Measurements from ENCODE around the gene MAGEA1.
"Not testable (repeated sequence)": the region's sequence is repeated elsewhere in the genome, so short reads cannot be mapped to it uniquely, and the experiment has no call there.

The MAGEA1 gene, protein sequence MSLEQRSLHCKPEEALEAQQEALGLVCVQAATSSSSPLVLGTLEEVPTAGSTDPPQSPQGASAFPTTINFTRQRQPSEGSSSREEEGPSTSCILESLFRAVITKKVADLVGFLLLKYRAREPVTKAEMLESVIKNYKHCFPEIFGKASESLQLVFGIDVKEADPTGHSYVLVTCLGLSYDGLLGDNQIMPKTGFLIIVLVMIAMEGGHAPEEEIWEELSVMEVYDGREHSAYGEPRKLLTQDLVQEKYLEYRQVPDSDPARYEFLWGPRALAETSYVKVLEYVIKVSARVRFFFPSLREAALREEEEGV

DNA sequence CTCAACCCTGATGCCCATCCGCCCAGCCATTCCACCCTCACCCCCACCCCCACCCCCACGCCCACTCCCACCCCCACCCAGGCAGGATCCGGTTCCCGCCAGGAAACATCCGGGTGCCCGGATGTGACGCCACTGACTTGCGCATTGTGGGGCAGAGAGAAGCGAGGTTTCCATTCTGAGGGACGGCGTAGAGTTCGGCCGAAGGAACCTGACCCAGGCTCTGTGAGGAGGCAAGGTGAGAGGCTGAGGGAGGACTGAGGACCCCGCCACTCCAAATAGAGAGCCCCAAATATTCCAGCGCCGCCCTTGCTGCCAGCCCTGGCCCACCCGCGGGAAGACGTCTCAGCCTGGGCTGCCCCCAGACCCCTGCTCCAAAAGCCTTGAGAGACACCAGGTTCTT, at the start of gene MAGEA1:
MAGEA1 (plus strand) TSS at position 154 of the 400 bp plus-strand sequence. CDS start 3,106 bp downstream, outside the sequence.
- no peak for DNase-seq
- no peaks in the 10 kb centered on the region for H3K36me3 Mint-ChIP-seq (ENCODE audit: low read depth)
- H3K27ac Mint-ChIP-seq = no peak within 1 kb of the TSS
- H3K27me3 Mint-ChIP-seq = peaks cover 28% of the 10 kb centered on the region
- no peaks in the 10 kb centered on the region for H3K4me1 Mint-ChIP-seq (ENCODE audit: low read depth)
- no peak within 1 kb of the TSS for H3K4me3 Mint-ChIP-seq
- H3K9me3 Mint-ChIP-seq = no peaks in the 10 kb centered on the region

DNA sequence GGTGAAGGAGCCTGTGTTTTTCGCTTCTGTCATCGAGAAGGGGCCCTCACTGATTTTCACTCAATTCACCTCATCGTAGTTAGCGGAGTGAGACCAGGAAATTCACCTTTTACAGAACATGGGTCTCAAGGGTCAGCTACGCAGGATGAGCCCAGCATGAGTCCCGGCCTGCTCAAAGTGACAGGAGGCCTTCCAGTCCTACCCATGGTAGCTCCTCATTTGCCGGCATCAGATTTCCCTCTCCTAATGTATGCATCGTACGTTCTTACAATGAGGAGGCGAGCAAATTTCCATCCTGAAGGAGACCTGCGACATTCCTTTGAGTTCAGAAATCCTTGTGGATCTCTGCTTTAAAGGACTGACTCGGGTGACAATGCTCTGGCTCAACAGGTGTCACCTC, 46.2 kb upstream of the MAGEA1 start:
- not testable (repeated sequence) for H3K4me1 Mint-ChIP-seq (ENCODE audit: low read depth); H3K9me3 Mint-ChIP-seq; H3K27me3 Mint-ChIP-seq; H3K4me3 Mint-ChIP-seq; H3K36me3 Mint-ChIP-seq (ENCODE audit: low read depth); H3K27ac Mint-ChIP-seq; DNase-seq

DNA sequence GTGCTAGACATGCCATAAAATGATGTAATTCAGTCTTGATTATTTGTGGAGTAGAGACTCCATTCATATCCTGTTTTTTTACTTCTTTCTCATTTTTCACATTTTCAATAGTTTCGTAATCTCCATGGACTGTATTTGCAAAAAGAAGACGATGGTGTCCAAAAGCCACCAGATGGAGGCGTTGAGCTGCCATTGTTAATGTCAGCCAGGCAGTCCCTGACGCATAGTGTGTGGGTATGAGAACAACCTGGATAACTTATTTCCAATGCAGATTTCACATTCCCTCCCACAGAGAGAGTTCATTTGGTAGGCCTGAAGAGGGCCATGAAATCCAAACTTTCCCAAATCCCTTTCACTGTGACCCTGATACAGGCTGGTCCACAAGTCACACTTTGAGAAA, 40.0 kb upstream of the MAGEA1 start:
- not testable (repeated sequence) for H3K9me3 Mint-ChIP-seq

DNA sequence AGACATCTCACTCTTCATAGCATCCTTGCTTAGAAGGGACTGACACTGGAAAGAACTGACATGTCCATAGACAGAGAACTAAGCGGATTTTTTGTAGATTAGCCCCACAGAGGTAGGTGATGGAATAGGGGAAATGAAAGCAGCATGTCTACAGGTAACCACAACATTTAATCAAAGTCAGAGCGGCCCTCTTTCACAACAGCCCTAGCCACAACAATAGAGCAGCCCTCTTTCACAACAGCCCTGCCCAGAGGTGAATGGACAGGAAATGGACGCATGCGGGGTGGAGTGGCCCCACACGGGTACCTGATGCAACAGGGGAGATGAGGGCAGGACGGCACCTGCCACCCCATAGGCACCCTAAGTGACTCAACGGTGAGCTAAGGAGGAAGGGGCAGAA, 32.8 kb upstream of the MAGEA1 start:
- not testable (repeated sequence) for H3K4me3 Mint-ChIP-seq; H3K27ac Mint-ChIP-seq; H3K4me1 Mint-ChIP-seq (ENCODE audit: low read depth); DNase-seq; H3K9me3 Mint-ChIP-seq; H3K36me3 Mint-ChIP-seq (ENCODE audit: low read depth); H3K27me3 Mint-ChIP-seq

More for the DNA sequence above, 40.0 kb upstream of the MAGEA1 start:
- H3K27me3 Mint-ChIP-seq; H3K36me3 Mint-ChIP-seq (ENCODE audit: low read depth); DNase-seq; H3K27ac Mint-ChIP-seq; H3K4me1 Mint-ChIP-seq (ENCODE audit: low read depth); H3K4me3 Mint-ChIP-seq: not testable (repeated sequence)

DNA sequence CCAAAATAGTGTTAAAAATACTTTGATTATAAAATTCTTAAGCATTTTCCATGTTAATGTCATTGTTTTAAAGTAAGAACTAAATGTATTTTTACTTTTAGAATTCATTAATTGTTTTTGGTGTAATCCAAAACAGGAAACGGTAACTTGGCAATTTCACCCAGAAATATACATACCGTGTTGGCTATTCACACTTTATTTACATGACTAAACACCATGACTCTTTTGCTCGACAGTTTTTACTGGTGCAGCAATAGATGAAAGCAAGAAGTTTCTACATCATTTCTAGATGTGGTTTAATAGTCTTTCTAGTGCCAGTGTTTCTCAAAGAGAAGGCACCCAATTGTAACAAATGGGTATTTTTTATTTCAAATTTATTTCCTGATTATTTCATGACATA, 25.6 kb upstream of the MAGEA1 start:
- H3K9me3 Mint-ChIP-seq = no peaks in the 10 kb centered on the region
- no peaks in the 10 kb centered on the region for H3K4me1 Mint-ChIP-seq (ENCODE audit: low read depth)
- H3K27ac Mint-ChIP-seq = no peak overlapping the region
- DNase-seq = no peak
- peaks cover 21% of the 10 kb centered on the region for H3K27me3 Mint-ChIP-seq
- H3K36me3 Mint-ChIP-seq (ENCODE audit: low read depth) = no peaks in the 10 kb centered on the region
- H3K4me3 Mint-ChIP-seq = no peak overlapping the region

DNA sequence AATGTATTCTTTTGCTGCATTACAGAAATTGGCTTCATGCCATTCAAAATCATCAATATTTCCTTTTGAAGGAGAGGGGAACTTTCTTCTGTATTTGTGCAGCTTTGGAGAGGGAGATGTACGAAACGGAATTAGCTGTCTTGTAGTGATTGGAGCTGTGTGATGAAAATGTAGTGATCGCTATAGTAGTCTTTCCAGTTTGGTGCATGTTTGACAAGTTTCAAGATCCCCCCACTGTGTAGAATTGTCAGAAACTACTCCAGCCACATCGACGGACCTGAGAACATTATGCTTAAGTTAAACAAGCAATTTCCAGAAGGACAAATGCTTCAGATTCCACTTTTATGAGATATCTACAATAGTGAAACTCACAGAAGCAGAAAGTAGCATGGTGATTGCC, 21.6 kb upstream of the MAGEA1 start:
- Mint-ChIP-seq H3K36me3 (ENCODE audit: low read depth) (no peaks in the 10 kb centered on the region), H3K4me1 (ENCODE audit: low read depth) (no peaks in the 10 kb centered on the region), H3K27ac (no peak overlapping the region), H3K4me3 (no peak overlapping the region), H3K27me3 (peaks cover 36% of the 10 kb centered on the region), H3K9me3 (no peaks in the 10 kb centered on the region)
- no peak for DNase-seq

DNA sequence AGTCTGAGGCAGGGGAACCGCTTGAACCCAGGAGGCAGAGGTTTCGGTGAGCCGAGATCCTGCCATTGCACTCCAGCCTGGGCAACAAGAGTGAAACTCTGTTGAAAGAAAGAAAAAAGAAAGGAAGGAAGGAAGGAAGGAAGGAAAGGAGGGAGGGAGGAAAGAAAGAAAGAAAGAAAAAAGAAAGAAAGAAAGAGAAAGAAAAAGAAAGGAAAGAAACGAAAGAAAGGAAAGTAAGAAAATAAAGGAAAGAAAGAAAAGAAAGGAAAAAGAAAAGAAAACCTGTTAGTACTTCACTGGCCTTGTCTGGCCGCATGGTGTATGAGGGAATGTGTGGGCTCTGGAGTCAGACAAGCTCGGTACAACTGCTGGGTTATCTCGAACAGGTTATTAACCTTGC, 20.8 kb upstream of the MAGEA1 start:
- Mint-ChIP-seq H3K27me3 (peaks cover 37% of the 10 kb centered on the region), H3K27ac (no peak overlapping the region), H3K36me3 (ENCODE audit: low read depth) (no peaks in the 10 kb centered on the region), H3K4me1 (ENCODE audit: low read depth) (no peaks in the 10 kb centered on the region), H3K4me3 (no peak overlapping the region), H3K9me3 (no peaks in the 10 kb centered on the region)
- DNase-seq = no peak

DNA sequence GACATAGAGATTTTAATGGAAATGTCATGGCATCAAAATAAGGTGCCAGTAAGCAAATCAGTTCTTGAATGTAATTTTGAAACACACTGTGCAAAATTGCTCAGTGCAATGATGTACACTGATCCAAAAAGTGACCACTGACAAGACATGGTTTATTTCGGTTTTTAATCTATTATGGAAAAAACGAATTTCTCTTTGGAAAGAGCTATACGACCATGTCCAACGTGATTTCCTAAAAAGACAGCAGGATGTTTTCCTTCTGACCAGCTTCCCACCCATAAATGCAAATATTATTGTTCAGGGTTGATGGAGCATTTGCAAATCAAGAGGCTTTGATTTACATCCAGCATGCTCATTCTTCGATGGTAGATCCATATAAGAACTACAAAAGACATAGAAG, 17.1 kb upstream of the MAGEA1 start:
- H3K4me3 Mint-ChIP-seq = no peak overlapping the region
- no peaks in the 10 kb centered on the region for H3K36me3 Mint-ChIP-seq (ENCODE audit: low read depth)
- H3K27me3 Mint-ChIP-seq = peaks cover 49% of the 10 kb centered on the region
- H3K9me3 Mint-ChIP-seq = no peaks in the 10 kb centered on the region
- DNase-seq = no peak
- no peak overlapping the region for H3K27ac Mint-ChIP-seq
- H3K4me1 Mint-ChIP-seq (ENCODE audit: low read depth) = no peaks in the 10 kb centered on the region

DNA sequence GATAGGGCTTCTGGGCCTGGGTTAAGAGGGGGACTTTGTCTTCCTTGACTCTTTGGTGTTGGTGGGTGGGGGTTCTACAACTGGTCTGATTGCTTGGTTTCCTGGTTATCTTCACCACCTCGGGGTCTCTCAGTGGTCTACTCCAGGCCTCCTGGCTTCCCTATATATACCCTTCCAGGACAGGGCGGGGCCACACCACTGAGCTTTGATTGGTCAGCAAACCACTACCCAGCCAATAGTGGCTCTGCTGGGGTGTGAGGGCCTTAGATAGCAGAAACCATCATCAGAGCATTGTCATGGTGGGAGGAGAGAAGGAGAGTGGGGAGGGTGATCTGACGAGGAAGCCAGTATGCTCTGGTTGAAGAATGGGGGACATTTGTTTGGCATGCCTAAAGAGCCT, 14.4 kb upstream of the MAGEA1 start:
- no peak for DNase-seq
- Mint-ChIP-seq H3K4me3 (no peak overlapping the region), H3K4me1 (ENCODE audit: low read depth) (no peaks in the 10 kb centered on the region), H3K27me3 (peaks cover 46% of the 10 kb centered on the region), H3K36me3 (ENCODE audit: low read depth) (no peaks in the 10 kb centered on the region), H3K27ac (no peak overlapping the region), H3K9me3 (no peaks in the 10 kb centered on the region)

DNA sequence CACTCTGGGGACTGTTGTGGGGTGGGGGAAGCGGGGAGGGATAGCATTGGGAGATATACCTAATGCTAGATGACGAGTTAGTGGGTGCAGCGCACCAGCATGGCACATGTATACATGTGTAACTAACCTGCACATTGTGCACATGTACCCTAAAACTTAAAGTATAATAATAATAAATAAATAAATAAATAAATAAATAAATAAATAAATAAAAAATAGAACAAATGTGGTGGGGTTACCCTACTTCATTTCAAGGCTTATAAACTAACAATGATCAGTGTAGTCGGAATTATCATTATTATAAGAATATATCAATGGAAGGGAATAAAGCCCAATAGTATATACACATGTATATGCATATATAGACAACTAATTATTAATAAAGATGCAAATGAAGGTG, 10.7 kb upstream of the MAGEA1 start:
- peaks cover 56% of the 10 kb centered on the region for H3K27me3 Mint-ChIP-seq
- H3K27ac Mint-ChIP-seq = not testable (repeated sequence)

DNA sequence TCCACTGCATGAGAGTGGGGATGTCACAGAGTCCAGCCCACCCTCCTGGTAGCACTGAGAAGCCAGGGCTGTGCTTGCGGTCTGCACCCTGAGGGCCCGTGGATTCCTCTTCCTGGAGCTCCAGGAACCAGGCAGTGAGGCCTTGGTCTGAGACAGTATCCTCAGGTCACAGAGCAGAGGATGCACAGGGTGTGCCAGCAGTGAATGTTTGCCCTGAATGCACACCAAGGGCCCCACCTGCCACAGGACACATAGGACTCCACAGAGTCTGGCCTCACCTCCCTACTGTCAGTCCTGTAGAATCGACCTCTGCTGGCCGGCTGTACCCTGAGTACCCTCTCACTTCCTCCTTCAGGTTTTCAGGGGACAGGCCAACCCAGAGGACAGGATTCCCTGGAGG, 2.7 kb downstream of the MAGEA1 start:
- no peak overlapping the region for H3K4me3 Mint-ChIP-seq
- DNase-seq = no peak
- no peaks in the 10 kb centered on the region for H3K36me3 Mint-ChIP-seq (ENCODE audit: low read depth)
- H3K4me1 Mint-ChIP-seq (ENCODE audit: low read depth) = no peaks in the 10 kb centered on the region
- H3K9me3 Mint-ChIP-seq = no peaks in the 10 kb centered on the region
- peaks cover 40% of the 10 kb centered on the region for H3K27me3 Mint-ChIP-seq
- no peak overlapping the region for H3K27ac Mint-ChIP-seq

More for the DNA sequence above, 10.7 kb upstream of the MAGEA1 start:
- H3K36me3 Mint-ChIP-seq (ENCODE audit: low read depth); H3K4me3 Mint-ChIP-seq; H3K4me1 Mint-ChIP-seq (ENCODE audit: low read depth); DNase-seq; H3K9me3 Mint-ChIP-seq: not testable (repeated sequence)

DNA sequence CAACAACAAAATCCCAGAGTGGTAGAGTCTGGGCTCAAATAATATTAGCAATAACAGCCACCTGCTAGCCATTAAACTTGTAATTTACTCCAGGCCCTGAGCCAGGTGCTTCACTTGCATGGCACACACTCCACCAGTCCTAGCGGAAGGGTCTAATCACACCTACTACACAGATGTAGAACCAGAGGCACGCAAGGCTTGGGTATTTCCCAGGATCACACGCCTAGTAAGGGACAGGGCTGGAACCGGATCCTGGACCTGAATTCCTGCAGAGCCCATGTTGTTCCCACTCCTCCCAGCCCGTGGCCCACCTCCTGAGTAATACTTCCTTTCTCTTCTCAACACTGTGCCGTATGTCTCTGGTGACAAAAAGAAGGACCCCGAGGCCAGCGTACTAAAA, 5.7 kb downstream of the MAGEA1 start:
- Mint-ChIP-seq H3K27ac (no peak overlapping the region), H3K4me3 (no peak overlapping the region), H3K36me3 (ENCODE audit: low read depth) (no peaks in the 10 kb centered on the region), H3K9me3 (no peaks in the 10 kb centered on the region), H3K4me1 (ENCODE audit: low read depth) (no peaks in the 10 kb centered on the region), H3K27me3 (peaks cover 55% of the 10 kb centered on the region)
- no peak for DNase-seq

DNA sequence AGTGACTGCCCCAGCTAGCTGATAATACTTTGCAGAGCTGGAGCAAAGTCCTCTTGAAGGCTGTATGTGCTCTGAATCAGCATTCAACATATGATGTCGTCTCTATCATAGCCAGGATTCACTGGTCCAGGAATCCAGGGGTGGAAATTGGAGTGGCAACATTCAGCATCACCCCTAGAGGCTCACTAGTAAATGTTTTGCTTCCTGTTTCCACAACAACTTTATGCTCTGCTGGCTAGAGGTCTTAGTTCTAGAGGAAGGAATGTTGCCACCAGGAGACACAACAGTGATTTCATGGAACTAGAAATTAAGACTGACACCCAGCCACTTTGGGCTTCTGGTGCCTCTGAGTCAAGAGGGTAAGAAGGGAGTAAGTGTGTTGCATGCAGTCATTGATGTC, 11.3 kb downstream of the MAGEA1 start:
- H3K36me3 Mint-ChIP-seq (ENCODE audit: low read depth) = no peaks in the 10 kb centered on the region
- no peak for DNase-seq
- peaks cover 58% of the 10 kb centered on the region for H3K27me3 Mint-ChIP-seq
- no peak overlapping the region for H3K4me3 Mint-ChIP-seq
- H3K27ac Mint-ChIP-seq = no peak overlapping the region
- no peaks in the 10 kb centered on the region for H3K4me1 Mint-ChIP-seq (ENCODE audit: low read depth)
- H3K9me3 Mint-ChIP-seq = no peaks in the 10 kb centered on the region

DNA sequence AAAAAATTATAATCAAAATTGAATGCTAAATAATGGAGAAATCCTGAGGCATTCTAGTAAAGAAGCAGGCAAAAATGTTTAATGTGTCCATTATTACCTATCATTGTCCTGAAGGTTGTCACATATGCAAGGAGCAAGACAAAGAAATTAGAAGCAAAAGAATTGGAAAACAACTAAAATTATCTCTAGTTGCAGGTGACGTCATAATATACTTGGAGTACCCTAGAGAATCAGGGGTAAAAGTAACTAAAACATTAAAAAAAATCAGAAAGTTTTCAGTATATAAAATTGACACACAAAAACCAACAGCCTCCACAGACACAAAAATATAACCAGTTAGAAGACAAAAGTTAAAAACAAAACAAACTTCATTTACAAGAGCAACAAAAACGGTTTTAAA, 21.4 kb downstream of the MAGEA1 start:
- no peak overlapping the region for H3K4me3 Mint-ChIP-seq
- H3K9me3 Mint-ChIP-seq = no peaks in the 10 kb centered on the region
- H3K27me3 Mint-ChIP-seq = peaks cover 55% of the 10 kb centered on the region
- no peak overlapping the region for H3K27ac Mint-ChIP-seq
- H3K4me1 Mint-ChIP-seq (ENCODE audit: low read depth) = no peaks in the 10 kb centered on the region
- DNase-seq = no peak
- H3K36me3 Mint-ChIP-seq (ENCODE audit: low read depth) = no peaks in the 10 kb centered on the region

DNA sequence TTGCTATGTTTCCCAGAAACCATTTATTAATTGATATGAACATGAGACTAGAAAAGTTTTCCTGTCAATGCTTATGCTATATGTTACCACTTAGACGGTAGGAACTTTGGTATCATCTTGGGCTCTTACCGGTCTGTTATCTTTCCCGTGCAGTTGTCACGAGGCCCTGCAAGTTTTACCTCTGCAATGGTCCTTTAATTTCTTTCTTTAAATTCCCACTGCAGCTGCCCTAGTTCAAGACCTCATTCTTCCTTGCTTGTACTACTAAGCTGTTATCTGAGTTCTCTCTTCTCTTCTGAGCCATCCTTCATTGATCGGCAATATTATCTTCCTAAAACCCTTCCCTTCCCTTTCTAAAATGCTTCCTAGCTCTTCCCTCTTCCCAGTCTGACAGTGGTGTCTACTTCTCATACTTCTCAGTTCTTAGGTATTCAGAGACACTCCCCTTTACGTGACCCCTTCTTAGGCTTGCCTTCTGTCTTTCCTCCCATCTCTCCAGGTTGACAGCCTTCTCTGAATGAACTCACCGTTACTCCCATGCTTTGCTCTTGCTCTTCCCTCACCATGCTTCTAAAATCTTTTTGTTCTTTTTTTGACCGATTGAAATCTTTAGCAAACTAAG, 27.5 kb downstream of the MAGEA1 start:
- H3K36me3 Mint-ChIP-seq (ENCODE audit: low read depth) = no peaks in the 10 kb centered on the region
- peaks cover 5% of the 10 kb centered on the region for H3K9me3 Mint-ChIP-seq
- H3K4me1 Mint-ChIP-seq (ENCODE audit: low read depth) = no peaks in the 10 kb centered on the region
- no peak overlapping the region for H3K4me3 Mint-ChIP-seq
- no peak overlapping the region for H3K27ac Mint-ChIP-seq
- no peak for DNase-seq
- H3K27me3 Mint-ChIP-seq = peaks cover 67% of the 10 kb centered on the region
